22Rv1 (cell line): ENCODE results near the gene TRMT11.

Source experiments
- CTCF ChIP-seq: fragments of 450-650 bp; IDR thresholded peaks from 2 replicates; pipeline ENCODE4 v1.5.1; 2017; ENCODE audit warnings: mild to moderate bottlenecking
- ZFX ChIP-seq: fragments of 450-650 bp; IDR thresholded peaks from 2 replicates; pipeline ENCODE4 v1.6.1; 2017; ENCODE audit warnings: antibody characterized with exemption, borderline replicate concordance

GRCh38 chr6:126040394-126040793 is 54.1 kb downstream of the TRMT11 start:
- TF ChIP-seq CTCF (no peak), ZFX (no peak)
